Measurements from ENCODE around the gene C4BPB. TPM values are rescaled to one million over a fixed set of nuclear protein-coding genes. Genes with fewer than 3 reads are reported as not detected.

Gene C4BPB
- total and polyA plus RNA-seq, 2 donors (not counting 3 experiments of a cell fraction or from before 2014, with no cell fraction given), result not detected

- POLR2A ChIA-PET, result no interaction called here
- intact Hi-C loops (cut with micrococcal nuclease), result no loop called here
- dilution Hi-C loops (cut with MboI; ENCODE audit: extremely low pct_ligation_motif_present, low sequenced_read_pairs), result no loop called here
- BruUV-seq (replicated peaks), result no TSS peak
- H3K4me3 ChIP-seq (replicated peaks in 1 of 3; ENCODE audit: insufficient read depth in 1 of 3, low read depth in 1 of 3, low read length in 3 of 3), result no peak overlapping the region
- peaks cover 4% of the 10 kb centered on the region for H3K4me1 ChIP-seq (ENCODE audit: control insufficient read depth, extremely low read depth, insufficient read depth, low read length)
- H3K27me3 ChIP-seq (ENCODE audit: control insufficient read depth in 2 of 2, insufficient read depth in 2 of 2, low read length in 2 of 2), result peaks cover 0 to 5% of the 10 kb centered on the region in 2 experiments
- H3K4me2 ChIP-seq (ENCODE audit: insufficient read depth, low read length), result no peak overlapping the region
- no peaks in the 10 kb centered on the region for H3K9me3 ChIP-seq (replicated peaks; ENCODE audit: control insufficient read depth, insufficient read depth, low read length)
- no peaks in the 10 kb centered on the region for H3K36me3 ChIP-seq (ENCODE audit: control insufficient read depth in 2 of 2, extremely low read depth in 1 of 2, insufficient read depth in 2 of 2, low read length in 2 of 2)
- CTCF ChIA-PET, result interaction anchor here (1.2 kb wide), 1 partner anchor 12 kb away, joined by 3 read pairs; no protein-coding TSS in a partner anchor
- no peak overlapping the region for H2AFZ ChIP-seq (ENCODE audit: low read depth, low read length)
- H3K27ac ChIP-seq (ENCODE audit: insufficient read depth, low read depth, low read length), result no peak overlapping the region
- no peaks in the 10 kb centered on the region for H3K9me1 ChIP-seq (replicated peaks; ENCODE audit: control insufficient read depth, extremely low read depth, insufficient read depth, low read length)
- FAIRE-seq (no peak), DNase-seq (ENCODE audit: low read depth, low spot score) (no peak)
- no peaks in the 10 kb centered on the region for H4K20me1 ChIP-seq (replicated peaks; ENCODE audit: control insufficient read depth, extremely low read depth, insufficient read depth, low read length)
- no peak overlapping the region for H3K9ac ChIP-seq (replicated peaks; ENCODE audit: extremely low read depth, insufficient read depth, low read length)
- TF ChIP-seq JUN (IDR thresholded peaks at IDR 0.05; ENCODE audit: borderline replicate concordance, insufficient read depth, insufficient read length, low read depth) (no peak), MAX (IDR thresholded peaks at IDR 0.05; ENCODE audit: insufficient read depth, insufficient read length) (no peak), POLR2AphosphoS5 (IDR thresholded peaks at IDR 0.05; ENCODE audit: insufficient read depth, low read depth, low read length) (no peak), EZH2 (IDR thresholded peaks at IDR 0.05; ENCODE audit: borderline replicate concordance, low read depth, low read length, severe bottlenecking) (no peak), MYC (IDR thresholded peaks at IDR 0.05; ENCODE audit: low read depth, low read length) (no peak), FOS (IDR thresholded peaks at IDR 0.05; ENCODE audit: borderline replicate concordance, insufficient read depth, low read length) (no peak), GATA2 (IDR thresholded peaks at IDR 0.05; ENCODE audit: insufficient read depth, insufficient read length, low read depth, low read length) (no peak), CTCF (IDR thresholded peaks at IDR 0.05; ENCODE audit: extremely low read depth in 1 of 2, insufficient read depth in 1 of 2, low read depth in 1 of 2, low read length in 2 of 2) (no peak), POLR2A (IDR thresholded peaks at IDR 0.05; ENCODE audit: low read depth, low read length) (no peak)
- H3K79me2 ChIP-seq (ENCODE audit: control insufficient read depth, insufficient read depth, low read length), result no peaks in the 10 kb centered on the region
These were observed 32.0 kb upstream of the C4BPB start for GRCh38 chr1:207056673-207057072.
